LNCAP (cell line): Measurements from ENCODE around the gene TUBGCP4.

Source experiments
- TF ChIP-seq, protein P1 (sequence below): fragments of 450-650 bp; IDR thresholded peaks from 2 replicates; pipeline ENCODE4 v1.5.1; 2017; ENCODE audit warnings: mild to moderate bottlenecking

TUBGCP4 gene

DNA sequence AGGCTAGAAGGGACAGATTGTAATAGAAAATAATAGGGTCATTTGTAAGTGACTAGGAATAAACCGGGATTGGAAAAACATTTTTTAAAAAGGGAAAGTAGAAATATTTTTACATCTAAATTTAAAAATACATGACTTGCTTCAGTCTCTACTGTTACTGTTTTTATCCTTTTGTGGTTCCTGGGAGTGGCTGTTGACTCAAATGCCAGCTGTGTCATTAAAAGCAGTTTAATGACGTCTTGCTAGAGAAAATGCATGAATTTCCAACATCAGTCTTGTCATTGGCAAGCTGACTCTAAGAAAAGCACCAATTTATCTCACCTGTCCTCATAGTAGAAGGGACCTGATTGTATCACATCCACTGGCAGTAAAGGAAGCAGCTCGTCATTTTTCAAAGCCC, 23.8 kb upstream of the TUBGCP4 start:
- TF ChIP-seq, protein P1, sequence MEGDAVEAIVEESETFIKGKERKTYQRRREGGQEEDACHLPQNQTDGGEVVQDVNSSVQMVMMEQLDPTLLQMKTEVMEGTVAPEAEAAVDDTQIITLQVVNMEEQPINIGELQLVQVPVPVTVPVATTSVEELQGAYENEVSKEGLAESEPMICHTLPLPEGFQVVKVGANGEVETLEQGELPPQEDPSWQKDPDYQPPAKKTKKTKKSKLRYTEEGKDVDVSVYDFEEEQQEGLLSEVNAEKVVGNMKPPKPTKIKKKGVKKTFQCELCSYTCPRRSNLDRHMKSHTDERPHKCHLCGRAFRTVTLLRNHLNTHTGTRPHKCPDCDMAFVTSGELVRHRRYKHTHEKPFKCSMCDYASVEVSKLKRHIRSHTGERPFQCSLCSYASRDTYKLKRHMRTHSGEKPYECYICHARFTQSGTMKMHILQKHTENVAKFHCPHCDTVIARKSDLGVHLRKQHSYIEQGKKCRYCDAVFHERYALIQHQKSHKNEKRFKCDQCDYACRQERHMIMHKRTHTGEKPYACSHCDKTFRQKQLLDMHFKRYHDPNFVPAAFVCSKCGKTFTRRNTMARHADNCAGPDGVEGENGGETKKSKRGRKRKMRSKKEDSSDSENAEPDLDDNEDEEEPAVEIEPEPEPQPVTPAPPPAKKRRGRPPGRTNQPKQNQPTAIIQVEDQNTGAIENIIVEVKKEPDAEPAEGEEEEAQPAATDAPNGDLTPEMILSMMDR: no peak

DNA sequence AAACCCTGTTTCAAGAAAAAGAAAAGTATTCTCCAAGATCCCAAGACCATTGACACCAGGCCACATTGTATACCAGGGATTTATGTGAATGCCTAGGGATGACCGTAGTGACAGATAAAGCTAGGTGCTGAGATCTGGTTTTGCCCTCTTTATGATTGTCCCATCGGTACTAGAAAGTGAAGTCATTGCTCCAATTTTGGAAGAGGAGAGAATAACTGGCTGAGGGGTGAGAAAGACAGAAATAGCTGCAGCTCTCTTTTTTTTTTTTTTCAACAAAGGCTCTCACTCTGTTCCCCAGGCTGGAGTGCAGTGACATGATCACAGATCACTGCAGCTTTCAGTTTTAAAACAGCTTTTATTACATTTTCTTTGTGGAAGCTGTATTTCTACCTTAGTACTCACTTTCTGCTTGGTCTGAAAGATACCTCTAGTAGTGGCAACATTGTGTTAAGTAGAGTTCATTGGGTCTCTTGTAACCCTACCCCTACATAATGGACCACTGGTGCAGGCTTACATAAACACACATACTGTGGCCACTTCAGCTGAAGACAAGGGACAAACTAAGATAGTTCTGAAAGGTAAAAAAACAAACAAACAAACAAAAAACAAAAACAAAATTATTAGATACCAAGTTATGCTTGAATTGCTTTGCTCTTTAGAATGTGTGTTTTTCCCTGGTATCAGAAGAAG, 18.1 kb upstream of the TUBGCP4 start:
- TF ChIP-seq, protein P1: no peak

DNA sequence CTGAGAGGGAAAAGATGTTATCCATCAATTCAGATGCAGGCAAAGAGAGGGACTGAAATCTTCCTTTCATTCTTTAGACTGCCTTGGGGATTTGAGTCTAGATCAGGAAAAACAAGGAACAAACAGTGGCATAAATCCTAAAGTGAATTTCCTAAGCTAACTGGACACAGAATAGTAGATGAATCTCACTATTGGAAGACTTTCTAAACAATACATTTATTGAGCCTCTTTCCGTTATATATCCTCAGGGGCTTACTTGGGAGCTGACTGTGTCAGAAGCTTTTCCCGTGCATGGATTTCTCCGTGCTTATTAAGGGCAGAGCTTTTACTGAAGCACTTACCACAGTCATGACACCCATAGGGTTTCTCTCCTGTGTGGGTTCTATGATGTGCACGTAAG, 10.1 kb upstream of the TUBGCP4 start:
- TF ChIP-seq, protein P1: no peak

DNA sequence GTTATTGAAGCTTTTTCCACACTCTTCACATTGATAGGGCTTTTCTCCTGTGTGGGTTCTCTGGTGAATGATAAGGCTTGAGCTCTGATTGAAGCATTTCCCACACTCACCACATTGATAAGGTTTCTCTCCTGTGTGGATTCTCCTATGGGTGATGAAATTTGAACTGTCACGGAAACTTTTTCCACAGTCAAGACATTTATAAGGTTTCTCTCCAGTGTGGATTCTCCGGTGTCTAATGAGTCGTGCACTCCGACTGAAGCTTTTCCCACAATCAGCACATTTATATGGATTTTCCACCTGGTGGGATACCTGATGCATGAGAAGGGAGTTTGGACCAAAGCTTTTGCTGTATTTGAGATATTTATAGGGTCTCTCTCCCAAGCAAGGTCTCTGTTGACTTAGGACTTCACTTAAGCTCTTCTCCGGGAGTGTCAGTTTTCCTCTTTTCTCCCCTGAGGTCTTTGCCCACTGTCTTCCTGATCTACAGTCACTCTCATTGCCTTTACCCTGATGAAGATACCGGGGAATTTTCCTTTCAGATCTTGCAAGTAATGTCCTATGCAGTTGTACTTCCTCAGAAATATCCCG, 9.5 kb upstream of the TUBGCP4 start:
- TF ChIP-seq, protein P1: no peak

DNA sequence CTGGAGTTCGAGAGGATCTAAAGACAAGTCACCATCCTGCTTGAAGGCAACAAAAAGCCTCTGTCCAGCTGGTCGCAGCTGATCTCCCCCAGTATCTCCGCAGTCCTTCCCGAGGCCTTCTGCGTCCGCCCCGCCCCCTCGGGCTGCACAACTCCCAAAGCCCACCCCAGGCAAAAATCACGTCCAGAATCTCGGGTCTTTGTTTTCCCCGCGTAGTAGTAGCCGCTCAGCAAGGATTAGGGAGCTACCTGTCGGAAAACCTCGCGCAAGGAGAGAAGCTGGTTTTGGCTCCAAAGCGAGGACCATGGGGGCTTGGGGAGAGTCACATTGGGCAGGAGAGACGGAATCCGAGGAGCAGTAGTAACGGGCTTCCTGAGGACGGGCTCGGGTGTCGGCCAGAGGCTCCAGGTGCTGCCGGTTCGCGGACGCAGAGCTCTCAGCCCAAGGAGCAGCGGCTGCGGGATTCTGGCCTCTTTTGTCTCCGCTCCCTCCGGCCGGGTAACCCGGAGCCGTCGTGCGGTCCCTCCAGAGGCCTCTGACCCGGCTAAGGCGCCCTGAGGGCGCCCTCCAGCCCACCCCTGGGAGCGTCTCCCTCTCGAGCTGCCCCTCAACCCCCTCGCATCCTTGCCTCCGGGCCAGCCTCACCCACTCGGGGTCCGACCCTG, 459 bp upstream of the TUBGCP4 start:
- TF ChIP-seq, protein P1: no peak

DNA sequence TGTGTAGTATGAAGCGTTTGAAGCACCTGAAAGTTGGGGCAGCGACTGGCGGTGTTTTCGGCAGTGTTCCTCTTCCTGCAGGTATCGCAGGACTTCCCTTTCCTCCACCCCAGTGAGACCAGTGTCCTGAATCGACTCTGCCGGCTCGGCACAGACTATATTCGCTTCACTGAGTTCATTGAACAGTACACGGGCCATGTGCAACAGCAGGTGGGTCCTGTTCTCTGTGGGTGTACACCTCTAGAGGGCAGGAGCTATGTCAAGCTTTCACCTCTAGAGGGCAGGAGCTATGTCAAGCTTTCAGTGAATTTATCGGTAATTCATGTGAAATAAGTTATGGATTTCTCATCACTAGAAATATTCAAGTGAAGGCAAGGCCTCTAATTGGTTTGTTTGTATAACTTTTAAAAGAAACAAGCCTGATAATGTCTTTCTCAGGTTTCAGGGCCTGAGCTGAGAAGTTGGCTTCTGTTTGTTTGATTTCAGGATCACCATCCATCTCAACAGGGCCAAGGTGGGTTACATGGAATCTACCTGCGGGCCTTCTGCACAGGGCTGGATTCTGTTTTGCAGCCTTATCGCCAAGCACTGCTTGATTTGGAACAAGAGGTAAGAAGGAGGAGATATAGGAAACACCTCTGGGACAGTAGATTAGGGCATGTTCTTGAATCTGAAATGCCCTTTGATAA, 5.3 kb downstream of the TUBGCP4 start:
- TF ChIP-seq, protein P1: peak; percentile 77

DNA sequence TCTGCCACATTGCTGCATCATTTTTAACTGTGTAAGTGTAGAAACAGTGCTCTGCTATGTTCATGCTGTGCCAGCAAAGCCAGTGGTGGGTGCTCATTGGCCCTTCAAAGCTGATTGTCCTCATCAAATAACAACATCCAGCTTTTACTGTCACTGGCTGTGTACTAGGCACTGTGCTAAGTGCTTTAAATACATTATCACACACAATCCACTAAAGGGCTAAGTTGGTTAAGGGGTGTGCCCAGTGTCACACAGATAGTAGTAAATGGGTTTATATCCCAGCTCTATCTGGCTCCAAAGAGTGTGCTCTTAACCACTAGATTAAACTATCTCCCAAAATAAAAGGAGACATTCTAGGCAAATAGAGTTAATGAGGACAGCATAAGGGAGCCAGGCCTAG, 7.7 kb downstream of the TUBGCP4 start:
- TF ChIP-seq, protein P1: no peak
